Uterus (tissue), 4 donors: Measurements from ENCODE around the gene FNIP1. TPM values are rescaled to one million over a fixed set of nuclear protein-coding genes. Genes with fewer than 3 reads are reported as not detected.

ENCODE experiments used
- DNase-seq, 2 donors: peaks; one replicate each; pipeline ENCODE4 v3.0.0-alpha.2; 2019 to 2020
- H3K27ac ChIP-seq, 2 donors: fragments of 200-600 bp; sonication (generic); 1 replicate in 1 of 2; 2 replicates in 1 of 2; pipeline ENCODE4 v1.5.1; 2016 to 2018
- H3K27me3 ChIP-seq, 2 donors: fragments of 200-600 bp; sonication (generic); one replicate each; pipeline ENCODE4 v1.5.1; 2018 to 2019; ENCODE audit warnings: control low read depth in 1 of 2
- H3K36me3 ChIP-seq, 2 donors: fragments of 200-600 bp; sonication (generic); one replicate each; pipeline ENCODE4 v1.5.1; 2019; ENCODE audit warnings: control low read depth in 1 of 2
- H3K4me1 ChIP-seq, 2 donors: fragments of 200-600 bp; sonication (generic); one replicate each; pipeline ENCODE4 v1.5.1; 2018 to 2019; ENCODE audit warnings: control low read depth in 1 of 2
- H3K4me3 ChIP-seq, 2 donors: fragments of 200-600 bp; sonication (generic); 1 replicate in 1 of 2; 2 replicates in 1 of 2; pipeline ENCODE4 v1.5.1; 2018 to 2019; ENCODE audit warnings: mild to moderate bottlenecking in 1 of 2
- H3K9me3 ChIP-seq, 2 donors: fragments of 200-600 bp; sonication (generic); one replicate each; pipeline ENCODE4 v1.5.1; 2019; ENCODE audit warnings: control low read depth in 1 of 2
- CTCF ChIP-seq, 4 experiments: fragments of 200-600 bp in 2 of 4; fragments of 450-650 bp in 2 of 4; sonication (generic) in 2 of 4; IDR thresholded peaks; one replicate each; pipeline ENCODE4 v1.5.1; 2016 to 2019; ENCODE audit warnings: antibody characterized with exemption in 4 of 4, mild to moderate bottlenecking in 2 of 4, moderate library complexity in 1 of 4
- POLR2A ChIP-seq, 2 donors: fragments of 450-650 bp; IDR thresholded peaks; one replicate each; pipeline ENCODE4 v1.6.1; 2016; ENCODE audit warnings: antibody characterized with exemption in 2 of 2, mild to moderate bottlenecking in 1 of 2, moderate library complexity in 1 of 2
- intact Hi-C: fragments of 100-400 bp; cut with DNase I; formaldehyde crosslinking; loops from one replicate; pipeline ENCODE4 v1.15.1; 2023; ENCODE audit warnings: low total_unique reads
- total RNA-seq, 4 donors: library from RNA; depleted of rRNA in 3 of 4; stranded (reverse); fragments of >200 nt in 3 of 4; gene quantifications; one replicate each; pipeline versions ENCODE4 v1.1.0 to v1.2.4, GENCODE V29; 2014 to 2023
- donor health status: DM: yes; HTN: yes; CAD: no.

Gene FNIP1
- total RNA-seq, 4 donors from 2014 or later, result 32.4 to 89.6 (median 61.0) TPM

GRCh38 chr5:131791866-131792265 is 5.0 kb downstream of the FNIP1 start:
- Histone ChIP-seq H3K9me3 (no peaks in the 10 kb centered on the region), H3K27ac (no peak overlapping the region), H3K4me3 (no peak overlapping the region), H3K27me3 (no peaks in the 10 kb centered on the region), H3K4me1 (peaks cover 3 to 8% of the 10 kb centered on the region in 2 donors), H3K36me3 (no peaks in the 10 kb centered on the region)
- DNase-seq, result no peak
- no peak for TF ChIP-seq CTCF (IDR thresholded peaks at IDR 0.05)
- no peak for TF ChIP-seq POLR2A (IDR thresholded peaks at IDR 0.05)
- intact Hi-C loops, result no loop called here

GRCh38 chr5:131790550-131790949 is 6.3 kb downstream of the FNIP1 start:
- Histone ChIP-seq H3K9me3 (no peaks in the 10 kb centered on the region), H3K4me3 (no peak overlapping the region), H3K27ac (no peak overlapping the region), H3K36me3 (no peaks in the 10 kb centered on the region), H3K4me1 (peaks cover 3 to 8% of the 10 kb centered on the region in 2 donors), H3K27me3 (no peaks in the 10 kb centered on the region)
- intact Hi-C loops, result no loop called here
- no peak for DNase-seq
- no peak for TF ChIP-seq CTCF (IDR thresholded peaks at IDR 0.05)
- TF ChIP-seq POLR2A (IDR thresholded peaks at IDR 0.05), result no peak

DNA sequence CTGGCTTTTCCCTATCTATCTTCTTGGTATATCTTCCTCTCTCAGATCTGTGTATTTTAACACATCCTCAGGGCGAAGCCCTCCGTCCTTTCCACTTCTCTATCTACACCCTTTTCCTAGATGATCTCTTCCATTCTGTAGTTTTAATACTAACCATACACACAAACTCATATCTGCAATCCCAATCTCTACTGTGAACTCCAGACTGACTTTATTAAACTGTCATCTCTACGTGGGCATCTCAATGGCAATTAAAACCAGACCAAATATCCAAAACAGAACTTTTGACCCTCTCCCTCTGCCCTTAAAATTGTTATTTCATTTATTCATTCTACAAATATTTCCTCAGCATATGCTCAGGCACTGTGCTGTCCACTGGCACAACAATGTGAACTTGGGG is 7.1 kb downstream of the FNIP1 start:
- H3K4me3 ChIP-seq, result no peak overlapping the region
- intact Hi-C loops, result no loop called here
- no peaks in the 10 kb centered on the region for H3K9me3 ChIP-seq
- H3K4me1 ChIP-seq, result peaks cover 3 to 8% of the 10 kb centered on the region in 2 donors
- no peak for TF ChIP-seq POLR2A (IDR thresholded peaks at IDR 0.05)
- no peak for TF ChIP-seq CTCF (IDR thresholded peaks at IDR 0.05)
- no peak overlapping the region for H3K27ac ChIP-seq
- no peak for DNase-seq
- H3K27me3 ChIP-seq, result no peaks in the 10 kb centered on the region
- no peaks in the 10 kb centered on the region for H3K36me3 ChIP-seq

DNA sequence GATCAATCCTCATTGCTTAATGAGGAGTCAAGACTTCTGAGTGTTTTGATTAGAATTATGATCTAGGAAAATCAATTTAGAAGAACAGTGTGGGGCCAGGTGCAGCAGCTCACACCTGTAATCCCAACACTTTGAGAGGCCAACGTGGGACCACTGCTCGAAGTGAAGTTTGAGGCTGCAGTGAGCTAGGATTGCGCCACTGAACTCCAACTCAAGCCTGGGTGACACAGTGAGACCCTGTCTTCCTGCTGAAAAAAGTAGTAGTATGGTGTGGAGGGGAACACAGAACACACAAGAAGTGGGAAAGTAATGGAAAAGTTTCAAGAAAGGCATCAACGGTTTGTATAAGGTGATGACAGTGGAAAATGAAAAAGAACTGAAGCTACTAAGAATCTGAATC is 9.1 kb downstream of the FNIP1 start:
- intact Hi-C loops, result no loop called here
- no peak overlapping the region for H3K27ac ChIP-seq
- TF ChIP-seq CTCF (IDR thresholded peaks at IDR 0.05) (no peak), POLR2A (IDR thresholded peaks at IDR 0.05) (no peak)
- H3K4me1 ChIP-seq, result peaks cover 3 to 8% of the 10 kb centered on the region in 2 donors
- H3K9me3 ChIP-seq, result no peaks in the 10 kb centered on the region
- DNase-seq, result no peak
- H3K27me3 ChIP-seq, result no peaks in the 10 kb centered on the region
- no peaks in the 10 kb centered on the region for H3K36me3 ChIP-seq
- H3K4me3 ChIP-seq, result no peak overlapping the region

GRCh38 chr5:131786900-131787692 is 9.7 kb downstream of the FNIP1 start:
- Histone ChIP-seq H3K36me3 (no peaks in the 10 kb centered on the region), H3K9me3 (no peaks in the 10 kb centered on the region), H3K27ac (no peak overlapping the region), H3K27me3 (no peaks in the 10 kb centered on the region), H3K4me1 (peaks cover 3 to 8% of the 10 kb centered on the region in 2 donors), H3K4me3 (no peak overlapping the region)
- TF ChIP-seq CTCF (IDR thresholded peaks at IDR 0.05) (no peak), POLR2A (IDR thresholded peaks at IDR 0.05) (no peak)
- DNase-seq, result no peak
- intact Hi-C loops, result no loop called here
